Activated CD4-positive, alpha-beta T cell treated with anti-CD3 and anti-CD28 coated beads for 36 hours (primary cell): Measurements from ENCODE around the gene MRPL24. TPM values are rescaled to one million over a fixed set of nuclear protein-coding genes. Genes with fewer than 3 reads are reported as not detected.

Experiments
- ATAC-seq: fragments of 200-7000 bp; cut with Tn5 transposase; one replicate; pipeline ENCODE4 v1.10.0; 2021; ENCODE audit warnings: mild to moderate bottlenecking, moderate library complexity
- CTCF ChIA-PET: fragments of 350-600 bp; sonication (Branson Sonifier 250); formaldehyde crosslinking; loops from one replicate; lab custom pipeline; 2021; ENCODE audit warnings: antibody characterized with exemption; lab: Charles Lee
- POLR2A ChIA-PET: fragments of 350-600 bp; sonication (Branson Sonifier 250); formaldehyde crosslinking; loops from one replicate; lab custom pipeline; 2021; ENCODE audit warnings: antibody characterized with exemption, inconsistent platforms; lab: Charles Lee
- DNase-seq: peaks from one replicate; pipeline ENCODE4 v3.0.0-alpha.2; 2020
- H3K27ac Mint-ChIP-seq: one replicate; pipeline ENCODE4 v1.8.0; 2021; ENCODE audit warnings: mixed read lengths
- H3K27me3 Mint-ChIP-seq: one replicate; pipeline ENCODE4 v1.8.0; 2021; ENCODE audit warnings: mixed read lengths
- H3K36me3 Mint-ChIP-seq: one replicate; pipeline ENCODE4 v1.8.0; 2021; ENCODE audit warnings: low read depth, mixed read lengths
- H3K4me1 Mint-ChIP-seq: one replicate; pipeline ENCODE4 v1.8.0; 2021; ENCODE audit warnings: mixed read lengths
- H3K4me3 Mint-ChIP-seq: one replicate; pipeline ENCODE4 v1.8.0; 2021; ENCODE audit warnings: mild to moderate bottlenecking, moderate library complexity, mixed read lengths
- H3K9me3 Mint-ChIP-seq: one replicate; pipeline ENCODE4 v1.8.0; 2021; ENCODE audit warnings: low read depth, mixed read lengths
- intact Hi-C, 2 experiments: fragments of 100-400 bp; cut with DNase I in 1 of 2; cut with micrococcal nuclease in 1 of 2; formaldehyde crosslinking; loops; one replicate each; pipeline versions ENCODE4 v1.14.2 to v1.15.1; 2022 to 2024; cut with DNase I, micrococcal nuclease
- total RNA-seq, 2 experiments: library from RNA; stranded (reverse); gene quantifications; one replicate each; pipeline ENCODE4 v1.2.3, GENCODE V29; 2021

The MRPL24 gene
- total RNA-seq, 2 experiments from 2014 or later = 81.9 to 89.7 TPM

- H3K36me3 Mint-ChIP-seq = peaks cover 74% of the 10 kb centered on the region
- H3K9me3 Mint-ChIP-seq = no peaks in the 10 kb centered on the region
- DNase-seq (no peak), ATAC-seq (no peak)
- CTCF ChIA-PET = interaction anchor here (1.6 kb wide), 1 partner anchor 22 kb away, joined by 3 read pairs; the partner anchor contains the start of gene PRCC
- POLR2A ChIA-PET = no interaction called here
- intact Hi-C loops = loop anchor here in 1 of 2 experiments (5.0 to 10.0 kb wide), 2 partner anchors 392 to 890 kb away; partner anchors contain the start of genes ETV3, GON4L and SYT11
- H3K27me3 Mint-ChIP-seq = no peaks in the 10 kb centered on the region
- H3K27ac Mint-ChIP-seq = peak overlapping the region; percentile 27
- no peak overlapping the region for H3K4me3 Mint-ChIP-seq
- peaks cover 69% of the 10 kb centered on the region for H3K4me1 Mint-ChIP-seq
Observed at GRCh38 chr1:156744786-156745419, 4.0 kb upstream of the MRPL24 start.

GRCh38 chr1:156744344-156744743 is 3.5 kb upstream of the MRPL24 start:
- intact Hi-C loops = loop anchor here in 1 of 2 experiments (5.0 to 10.0 kb wide), 2 partner anchors 393 to 890 kb away; partner anchors contain the start of genes ETV3, GON4L and SYT11
- H3K27ac Mint-ChIP-seq = peak overlapping the region; percentile 27
- ChIA-PET CTCF (no interaction called here), POLR2A (interaction anchor here (0.8 kb wide), 1 partner anchor 8 kb away, joined by 3 read pairs; no protein-coding TSS in a partner anchor)
- no peaks in the 10 kb centered on the region for H3K27me3 Mint-ChIP-seq
- H3K36me3 Mint-ChIP-seq = peaks cover 70% of the 10 kb centered on the region
- no peaks in the 10 kb centered on the region for H3K9me3 Mint-ChIP-seq
- H3K4me1 Mint-ChIP-seq = peaks cover 71% of the 10 kb centered on the region
- DNase-seq (no peak), ATAC-seq (no peak)
- H3K4me3 Mint-ChIP-seq = no peak overlapping the region

- no peak for ATAC-seq
- H3K4me3 Mint-ChIP-seq = peak overlapping the region; percentile 10
- ChIA-PET POLR2A (interaction anchor here (0.8 to 1.1 kb wide), 2 partner anchors 9 to 24 kb away, joined by 3 to 4 read pairs; partner anchors contain the start of gene PRCC), CTCF (interaction anchor here (2.8 to 4.7 kb wide), 3 partner anchors 8 to 24 kb away, joined by 19 to 73 read pairs (median 21); partner anchors contain the start of genes HDGF, ISG20L2, METTL25B and PRCC)
- H3K9me3 Mint-ChIP-seq = no peaks in the 10 kb centered on the region
- intact Hi-C loops = loop anchor here in 1 of 2 experiments (5.0 to 10.0 kb wide), 2 partner anchors 394 to 889 kb away; partner anchors contain the start of genes ETV3, GON4L and SYT11
- DNase-seq = no peak
- peak overlapping the region; percentile 94 for H3K27ac Mint-ChIP-seq
- H3K36me3 Mint-ChIP-seq = peaks cover 69% of the 10 kb centered on the region
- no peaks in the 10 kb centered on the region for H3K27me3 Mint-ChIP-seq
- peaks cover 72% of the 10 kb centered on the region for H3K4me1 Mint-ChIP-seq
Observed at GRCh38 chr1:156743367-156744302, 2.7 kb upstream of the MRPL24 start.

- H3K36me3 Mint-ChIP-seq = peaks cover 72% of the 10 kb centered on the region
- H3K27me3 Mint-ChIP-seq = no peaks in the 10 kb centered on the region
- H3K9me3 Mint-ChIP-seq = no peaks in the 10 kb centered on the region
- ChIA-PET POLR2A (interaction anchor here (0.9 to 1.1 kb wide), 2 partner anchors 9 to 25 kb away, joined by 3 to 4 read pairs; partner anchors contain the start of genes HDGF and PRCC), CTCF (interaction anchor here (2.8 to 4.7 kb wide), 3 partner anchors 9 to 24 kb away, joined by 19 to 73 read pairs (median 21); partner anchors contain the start of genes HDGF, ISG20L2, METTL25B and PRCC)
- ATAC-seq (no peak), DNase-seq (no peak)
- H3K4me1 Mint-ChIP-seq = peaks cover 66% of the 10 kb centered on the region
- intact Hi-C loops = loop anchor here in 1 of 2 experiments (5.0 to 10.0 kb wide), 2 partner anchors 394 to 888 kb away; partner anchors contain the start of genes ETV3, GON4L and SYT11
- H3K4me3 Mint-ChIP-seq = peak overlapping the region; percentile 10
- H3K27ac Mint-ChIP-seq = peak overlapping the region; percentile 94
Observed at GRCh38 chr1:156742801-156743200, 1.9 kb upstream of the MRPL24 start.

- Mint-ChIP-seq H3K27me3 (no peaks in the 10 kb centered on the region), H3K4me3 (peak overlapping the region; percentile 98), H3K9me3 (no peaks in the 10 kb centered on the region), H3K36me3 (peaks cover 73% of the 10 kb centered on the region), H3K27ac (peak overlapping the region; percentile 94), H3K4me1 (peaks cover 59% of the 10 kb centered on the region)
- ChIA-PET POLR2A (interaction anchor here (0.8 to 1.9 kb wide), 6 partner anchors 10 to 26 kb away, joined by 3 to 42 read pairs (median 10); partner anchors contain the start of genes HDGF, ISG20L2, METTL25B and PRCC), CTCF (interaction anchor here (1.7 to 4.7 kb wide), 5 partner anchors 10 to 27 kb away, joined by 5 to 73 read pairs (median 19); partner anchors contain the start of genes HDGF, ISG20L2, METTL25B and PRCC)
- DNase-seq = peak; percentile 46
- intact Hi-C loops = loop anchor here in 1 of 2 experiments (5.0 to 10.0 kb wide), 2 partner anchors 395 to 887 kb away; partner anchors contain the start of genes ETV3, GON4L and SYT11
- ATAC-seq = peak; percentile 4
Observed at GRCh38 chr1:156742017-156742416, 1.1 kb upstream of the MRPL24 start.

GRCh38 chr1:156741481-156741983 is 644 bp upstream of the MRPL24 start:
- Mint-ChIP-seq H3K36me3 (peaks cover 73% of the 10 kb centered on the region), H3K4me1 (peaks cover 54% of the 10 kb centered on the region), H3K4me3 (peak overlapping the region; percentile 98), H3K9me3 (no peaks in the 10 kb centered on the region), H3K27ac (peak overlapping the region; percentile 94), H3K27me3 (no peaks in the 10 kb centered on the region)
- ATAC-seq = peak; percentile 11
- CTCF ChIA-PET = interaction anchor here (0.7 to 4.7 kb wide), 10 partner anchors 10 to 149 kb away, joined by 3 to 73 read pairs (median 5); partner anchors contain the start of genes HDGF, ISG20L2, METTL25B and PRCC
- peak; percentile 56 for DNase-seq
- intact Hi-C loops = loop anchor here (1.0 to 10.0 kb wide), 9 partner anchors 10 to 887 kb away; partner anchors contain the start of genes HDGF (in 2 of the 2), ISG20L2 (in 2 of the 2), METTL25B (in 2 of the 2) and PRCC (in 2 of the 2)
- POLR2A ChIA-PET = interaction anchor here (0.8 to 2.5 kb wide), 9 partner anchors 10 to 148 kb away, joined by 3 to 55 read pairs (median 6); partner anchors contain the start of genes HDGF, ISG20L2, METTL25B and PRCC

- Mint-ChIP-seq H3K36me3 (peaks cover 65% of the 10 kb centered on the region), H3K9me3 (no peaks in the 10 kb centered on the region), H3K4me3 (peak overlapping the region; percentile 98), H3K4me1 (peaks cover 43% of the 10 kb centered on the region), H3K27ac (peak overlapping the region; percentile 94), H3K27me3 (no peaks in the 10 kb centered on the region)
- ATAC-seq = no peak
- no peak for DNase-seq
- intact Hi-C loops = loop anchor here in 1 of 2 experiments (2.0 to 10.0 kb wide), 3 partner anchors 239 to 885 kb away; partner anchors contain the start of genes ETV3, GON4L, MEF2D and SYT11
- POLR2A ChIA-PET = interaction anchor here (1.0 to 2.5 kb wide), 6 partner anchors 10 to 27 kb away, joined by 5 to 55 read pairs (median 19); partner anchors contain the start of genes HDGF, ISG20L2, METTL25B and PRCC
- CTCF ChIA-PET = interaction anchor here (0.9 to 4.7 kb wide), 7 partner anchors 12 to 32 kb away, joined by 4 to 73 read pairs (median 5); partner anchors contain the start of genes HDGF, ISG20L2, METTL25B and PRCC
Observed at GRCh38 chr1:156740237-156740740, 599 bp downstream of the MRPL24 start.

- no peak for ATAC-seq
- peak overlapping the region; percentile 72 for H3K27ac Mint-ChIP-seq
- H3K4me3 Mint-ChIP-seq = peak overlapping the region; percentile 6
Observed at GRCh38 chr1:156738916-156739315, 2.0 kb downstream of the MRPL24 start.

GRCh38 chr1:156738407-156738806 is 2.5 kb downstream of the MRPL24 start:
- POLR2A ChIA-PET = no interaction called here
- Mint-ChIP-seq H3K36me3 (peaks cover 50% of the 10 kb centered on the region), H3K4me3 (no peak overlapping the region), H3K27me3 (no peaks in the 10 kb centered on the region), H3K9me3 (no peaks in the 10 kb centered on the region), H3K27ac (peak overlapping the region; percentile 72), H3K4me1 (peaks cover 34% of the 10 kb centered on the region)
- DNase-seq (no peak), ATAC-seq (no peak)
- intact Hi-C loops = no loop called here
- CTCF ChIA-PET = interaction anchor here (0.7 to 4.7 kb wide), 3 partner anchors 11 to 1778 kb away, joined by 3 to 73 read pairs (median 4); partner anchors contain the start of genes ISG20L2 and METTL25B

More at GRCh38 chr1:156738916-156739315, 2.0 kb downstream of the MRPL24 start:
- H3K4me1 Mint-ChIP-seq = peaks cover 37% of the 10 kb centered on the region
- ChIA-PET CTCF (interaction anchor here (0.7 to 4.7 kb wide), 4 partner anchors 11 to 1778 kb away, joined by 3 to 73 read pairs (median 4); partner anchors contain the start of genes ISG20L2 and METTL25B), POLR2A (interaction anchor here (2.5 kb wide), 1 partner anchor 11 kb away, joined by 55 read pairs; the partner anchor contains the start of genes ISG20L2 and METTL25B)
- no peak for DNase-seq
- no peaks in the 10 kb centered on the region for H3K9me3 Mint-ChIP-seq
- peaks cover 55% of the 10 kb centered on the region for H3K36me3 Mint-ChIP-seq
- H3K27me3 Mint-ChIP-seq = no peaks in the 10 kb centered on the region
- intact Hi-C loops = no loop called here
